Measurements from ENCODE around the gene ADNP.
"Not testable (repeated sequence)": the region's sequence is repeated elsewhere in the genome, so short reads cannot be mapped to it uniquely, and the experiment has no call there.

ADNP gene

DNA sequence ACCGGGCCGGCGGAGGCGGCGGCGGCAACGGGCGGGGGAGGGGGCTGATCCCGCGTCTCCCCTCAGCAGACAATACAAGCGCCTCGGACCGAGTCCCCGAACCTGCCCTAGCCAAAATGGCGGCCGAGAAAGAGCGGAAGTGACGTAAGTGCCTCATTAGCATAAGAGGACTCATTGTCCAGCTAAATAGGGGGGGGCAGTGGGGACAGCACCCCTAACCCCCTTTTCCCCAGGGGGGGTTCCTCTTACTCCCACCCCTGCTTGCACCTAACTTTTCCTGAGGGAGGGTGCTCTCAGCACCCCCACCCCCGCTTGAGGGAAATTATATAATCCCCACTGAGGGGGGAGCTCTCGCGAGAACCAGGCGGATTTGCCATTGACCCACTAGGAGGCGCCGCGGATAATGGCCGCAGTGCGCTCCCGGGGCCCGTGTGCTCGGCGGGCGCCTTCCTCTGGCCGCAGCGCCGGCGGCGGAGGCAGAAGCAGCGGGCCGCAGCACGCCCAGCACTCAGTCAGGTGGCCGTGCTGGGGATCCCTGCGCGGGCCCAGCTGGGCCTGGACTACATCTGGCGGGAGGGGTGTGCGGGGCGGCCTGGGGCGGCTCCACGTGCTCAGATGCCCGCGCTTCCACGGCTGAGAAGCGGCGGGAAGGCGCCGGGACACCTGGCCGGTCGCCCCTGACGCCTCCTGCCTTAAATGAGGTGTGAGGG, at the start of gene ADNP:
ADNP (minus strand) TSS at position 132 of the 710 bp plus-strand sequence. CDS start 27,441 bp downstream, outside the sequence.
- peak; percentile 94 for DNase-seq

DNA sequence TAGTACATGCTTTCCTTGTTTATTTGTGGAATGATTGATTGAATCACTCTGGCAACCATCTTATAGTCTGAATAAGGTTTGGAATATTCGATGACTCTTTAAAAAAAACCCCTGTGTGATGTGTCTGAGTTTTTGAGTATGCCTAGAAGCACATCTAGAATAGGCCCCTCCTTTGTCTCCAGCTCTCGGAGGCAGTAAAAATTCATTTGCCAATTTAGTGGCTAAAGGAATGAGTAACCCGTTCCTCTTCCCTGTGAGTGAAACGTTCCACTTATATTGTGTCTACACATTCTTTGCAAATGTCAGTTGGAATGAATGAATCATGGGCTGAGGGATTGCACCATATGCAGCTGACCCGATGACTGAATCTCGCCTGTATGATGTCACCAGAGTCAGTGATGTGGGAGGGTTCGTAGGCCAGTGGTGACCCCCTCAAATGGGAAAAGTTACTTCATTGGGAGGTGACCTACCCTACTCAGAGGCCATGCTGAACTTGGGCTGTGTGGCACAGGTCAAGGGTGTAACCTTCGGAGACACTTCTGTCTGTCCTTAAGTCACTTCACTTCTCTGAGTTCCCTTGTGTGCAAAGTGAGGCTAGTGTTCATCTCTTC, 48.9 kb upstream of the ADNP start:
- no peak for DNase-seq

- DNase-seq: not testable (repeated sequence)
These were observed 47.3 kb upstream of the ADNP start for GRCh38 chr20:50978533-50978932.

DNA sequence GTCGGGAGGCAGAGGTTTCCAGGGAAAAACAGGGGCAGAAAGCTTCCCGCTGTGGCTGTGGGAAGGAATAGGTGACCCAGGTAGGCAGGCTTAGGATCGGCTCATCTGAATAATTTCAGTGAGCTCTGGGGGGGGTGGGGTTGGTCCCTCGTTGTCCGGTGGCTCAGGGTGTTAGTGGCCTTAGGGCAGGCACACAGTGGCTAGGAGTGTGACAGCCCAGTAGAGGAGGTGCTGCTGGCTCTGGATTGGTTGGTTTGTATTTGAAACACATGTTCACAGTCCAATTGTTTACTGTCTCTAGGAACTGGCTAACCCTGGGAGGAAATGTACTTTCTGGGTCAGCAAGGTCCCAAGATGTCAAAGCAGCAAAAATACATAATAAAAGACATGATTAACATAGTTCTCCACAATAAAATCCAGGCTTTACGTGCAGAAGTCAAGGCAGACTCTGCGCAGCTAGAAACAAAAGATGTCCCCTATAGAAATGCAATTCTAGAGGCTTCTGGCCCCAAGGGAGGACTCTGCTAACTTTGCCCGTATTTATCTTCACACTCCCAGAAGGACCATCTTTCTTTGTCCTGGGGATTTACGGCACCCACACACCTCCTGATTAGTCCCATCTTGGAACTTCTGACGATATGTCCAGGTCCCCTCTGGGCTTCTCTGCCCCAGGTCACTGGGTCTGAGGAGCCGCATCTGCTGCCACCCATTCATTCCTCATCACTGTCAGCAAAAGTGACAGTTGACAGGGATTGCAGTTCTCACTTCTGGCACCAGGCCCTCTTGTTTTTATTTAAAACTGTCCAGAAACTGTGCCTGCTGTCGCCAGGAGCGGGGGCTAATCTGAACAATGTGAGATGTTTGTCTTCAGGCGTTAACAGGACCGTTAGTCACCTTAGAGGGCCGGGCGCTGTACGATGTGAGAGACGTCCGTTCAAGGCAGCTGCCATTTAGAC, 46.1 kb upstream of the ADNP start:
- no peak for DNase-seq

DNA sequence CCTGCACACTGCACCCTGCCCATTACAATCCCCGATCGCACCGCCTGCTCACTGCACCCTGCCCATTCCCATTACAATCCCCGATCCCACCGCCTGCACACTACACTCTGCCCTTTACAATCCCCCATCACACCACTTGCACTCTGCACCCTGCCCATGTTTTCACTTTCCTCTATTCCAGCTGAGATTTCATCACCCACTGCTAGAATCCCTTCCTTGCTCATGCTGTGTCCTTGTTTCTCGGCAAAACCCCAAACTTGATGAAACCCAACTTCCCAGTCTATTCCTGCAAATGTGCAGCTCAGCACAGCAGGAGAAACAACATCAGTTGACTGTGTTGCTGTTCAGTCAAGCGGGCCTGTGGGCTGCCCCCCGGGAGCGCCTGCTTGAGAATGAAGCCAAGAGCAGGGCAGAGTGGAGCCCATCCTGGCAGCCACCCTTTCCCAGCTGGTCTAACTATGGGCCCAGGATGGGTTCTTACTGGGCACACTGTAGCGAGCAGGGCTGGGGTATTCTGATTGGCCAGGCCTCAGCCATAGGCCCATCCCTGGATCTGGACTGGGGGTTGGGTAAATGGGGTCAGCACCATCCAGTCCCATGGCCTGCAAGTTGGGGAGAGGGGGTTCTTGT, 44.6 kb upstream of the ADNP start:
- DNase-seq: no peak

DNA sequence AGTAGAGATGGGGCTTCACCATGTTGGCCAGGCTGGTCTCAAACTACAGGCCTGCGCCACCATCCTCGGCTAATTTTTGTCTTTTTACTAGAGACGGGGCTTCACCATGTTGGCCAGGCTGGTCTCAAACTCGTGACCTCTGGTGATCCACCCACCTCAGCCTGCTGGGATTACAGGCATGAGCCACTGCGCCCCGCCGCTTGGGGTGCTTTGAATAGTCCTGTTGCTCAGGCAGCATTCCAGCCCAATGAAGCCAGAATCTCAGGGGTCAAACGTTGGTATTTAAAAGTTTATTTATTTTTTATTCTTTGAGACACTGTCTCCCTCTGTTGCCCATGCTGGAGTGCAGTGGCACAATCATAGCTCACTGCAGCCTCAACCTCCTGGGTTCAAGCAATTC, 38.7 kb upstream of the ADNP start:
- DNase-seq: no peak

- DNase-seq: no peak
These were observed 38.2 kb upstream of the ADNP start for GRCh38 chr20:50969435-50969834.

GRCh38 chr20:50968289-50968688, 37.1 kb upstream of the ADNP start:
- DNase-seq: no peak

DNA sequence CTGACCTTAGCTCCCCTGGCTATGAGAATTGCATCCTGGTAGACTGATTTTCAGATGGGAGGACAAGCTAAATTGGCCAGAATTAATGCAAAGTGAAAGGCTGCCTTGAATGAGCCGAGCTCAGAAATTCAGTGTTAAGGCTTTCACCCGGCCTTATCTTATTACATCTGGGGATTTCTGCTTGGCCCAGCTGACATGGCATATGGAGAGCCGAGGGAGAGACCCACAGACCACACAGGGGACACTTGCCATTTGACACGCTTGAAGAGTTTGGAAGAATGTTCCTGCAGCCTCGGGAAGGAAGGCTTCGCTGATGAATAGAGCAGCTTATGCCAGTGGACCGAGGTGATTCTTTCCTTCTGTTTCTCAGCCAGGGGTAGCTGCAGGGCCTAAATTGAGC, 36.3 kb upstream of the ADNP start:
- DNase-seq: no peak

GRCh38 chr20:50959543-50960126, 28.4 kb upstream of the ADNP start:
- DNase-seq: no peak

GRCh38 chr20:50958615-50959542, 27.6 kb upstream of the ADNP start, which contains the start of gene MOCS3:
Gene MOCS3 (plus strand): TSS chr20:50958818. CDS start chr20:50958843, 25 bp downstream.
- peak; percentile 95 for DNase-seq

GRCh38 chr20:50957798-50958614, 26.8 kb upstream of the ADNP start, which contains the start of gene DPM1:
Gene DPM1 (minus strand): TSS chr20:50958532. CDS start chr20:50958523, 9 bp downstream.
- DNase-seq: peak; percentile 94

GRCh38 chr20:50957276-50957675, 26.0 kb upstream of the ADNP start:
- DNase-seq: no peak

GRCh38 chr20:50953821-50954220, 22.6 kb upstream of the ADNP start:
- DNase-seq: no peak

GRCh38 chr20:50953196-50953595, 22.0 kb upstream of the ADNP start:
- no peak for DNase-seq

GRCh38 chr20:50948132-50948785, 17.0 kb upstream of the ADNP start:
- DNase-seq: no peak

DNA sequence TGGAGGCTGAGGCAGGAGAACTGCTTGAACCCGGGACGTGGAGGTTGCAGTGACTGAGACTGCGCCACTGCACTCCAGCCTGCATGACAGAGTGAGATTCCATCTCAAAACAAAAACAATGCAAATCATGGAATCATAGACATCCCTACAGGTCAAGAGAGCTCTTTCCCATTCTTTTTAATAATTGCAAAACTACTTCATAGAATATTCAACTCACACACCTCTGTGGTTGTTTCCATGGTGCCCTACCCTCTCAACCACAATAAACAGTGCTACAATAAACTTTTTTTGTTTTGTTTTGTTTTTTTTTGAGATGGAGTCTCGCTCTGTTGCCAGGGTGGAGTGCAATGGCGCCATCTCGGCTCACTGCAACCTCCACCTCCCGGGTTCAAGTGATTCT, 11.8 kb upstream of the ADNP start:
- no peak for DNase-seq

GRCh38 chr20:50933589-50933988, 2.4 kb upstream of the ADNP start:
- no peak for DNase-seq

GRCh38 chr20:50932691-50933280, 1.5 kb upstream of the ADNP start:
- DNase-seq: no peak

Measured in femur (tissue), 1 donor.